ENCODE data around the gene MGMT.

DNA sequence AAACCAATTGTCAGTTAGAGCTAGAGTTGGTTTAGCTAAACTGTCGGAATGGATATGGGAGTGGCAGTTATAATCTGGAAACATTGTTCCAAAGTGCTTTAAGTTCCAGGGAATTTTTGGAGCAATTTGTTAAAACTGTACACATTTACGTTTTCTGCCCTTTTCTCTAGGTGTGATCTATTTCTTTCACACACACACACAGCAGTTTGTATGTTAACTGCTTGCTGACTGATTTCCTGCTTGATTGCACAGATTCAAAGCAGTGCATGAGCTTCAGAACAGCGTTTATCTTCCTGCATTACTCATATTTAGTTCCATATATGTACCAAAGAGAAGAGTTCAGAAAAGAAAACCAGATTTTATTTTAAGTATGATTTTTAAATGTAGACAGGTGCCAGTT is 57.9 kb downstream of the MGMT start:
- TF ChIP-seq, protein P1, sequence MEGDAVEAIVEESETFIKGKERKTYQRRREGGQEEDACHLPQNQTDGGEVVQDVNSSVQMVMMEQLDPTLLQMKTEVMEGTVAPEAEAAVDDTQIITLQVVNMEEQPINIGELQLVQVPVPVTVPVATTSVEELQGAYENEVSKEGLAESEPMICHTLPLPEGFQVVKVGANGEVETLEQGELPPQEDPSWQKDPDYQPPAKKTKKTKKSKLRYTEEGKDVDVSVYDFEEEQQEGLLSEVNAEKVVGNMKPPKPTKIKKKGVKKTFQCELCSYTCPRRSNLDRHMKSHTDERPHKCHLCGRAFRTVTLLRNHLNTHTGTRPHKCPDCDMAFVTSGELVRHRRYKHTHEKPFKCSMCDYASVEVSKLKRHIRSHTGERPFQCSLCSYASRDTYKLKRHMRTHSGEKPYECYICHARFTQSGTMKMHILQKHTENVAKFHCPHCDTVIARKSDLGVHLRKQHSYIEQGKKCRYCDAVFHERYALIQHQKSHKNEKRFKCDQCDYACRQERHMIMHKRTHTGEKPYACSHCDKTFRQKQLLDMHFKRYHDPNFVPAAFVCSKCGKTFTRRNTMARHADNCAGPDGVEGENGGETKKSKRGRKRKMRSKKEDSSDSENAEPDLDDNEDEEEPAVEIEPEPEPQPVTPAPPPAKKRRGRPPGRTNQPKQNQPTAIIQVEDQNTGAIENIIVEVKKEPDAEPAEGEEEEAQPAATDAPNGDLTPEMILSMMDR (IDR thresholded peaks at IDR 0.05), result no peak
- TF ChIP-seq EP300 (IDR thresholded peaks at IDR 0.05), result no peak
